HepG2 (cell line): ENCODE data around the gene SSNA1. TPM values are rescaled to one million over a fixed set of nuclear protein-coding genes. Genes with fewer than 3 reads are reported as not detected.

Experiments used
- CSRNP1 ChIP-seq: sonication (generic); formaldehyde crosslinking; IDR thresholded peaks from 2 replicates; pipeline ENCODE4 v1.8.1; 2023; ENCODE audit warnings: mild to moderate bottlenecking, missing genetic modification reagents
- DNMT3B ChIP-seq: conservative IDR thresholded peaks from 2 replicates; pipeline ENCODE4 v1.6.1; 2016; ENCODE audit warnings: missing biosample characterization, control low read depth
- ELF1 ChIP-seq: sonication (generic); formaldehyde crosslinking; IDR thresholded peaks from 2 replicates; pipeline ENCODE4 v1.4.0; 2020; ENCODE audit warnings: missing genetic modification reagents
- FOSL1 ChIP-seq: sonication (generic); formaldehyde crosslinking; IDR thresholded peaks from 2 replicates; pipeline ENCODE4 v1.9.0; 2021; ENCODE audit warnings: missing genetic modification reagents, borderline replicate concordance
- FOSL2 ChIP-seq: sonication (generic); formaldehyde crosslinking; IDR thresholded peaks from 2 replicates; pipeline ENCODE4 v1.4.0; 2020; ENCODE audit warnings: missing genetic modification reagents
- FOXO1 ChIP-seq: sonication (generic); formaldehyde crosslinking; IDR thresholded peaks from 2 replicates; pipeline ENCODE4 v1.4.0; 2020; ENCODE audit warnings: missing genetic modification reagents
- GABPA ChIP-seq, 2 experiments: IDR thresholded peaks; 2 replicates each; pipeline ENCODE4 v1.6.1; 2011 to 2016; ENCODE audit warnings: low read depth in 2 of 2, low read length in 1 of 2, missing biosample characterization in 1 of 2, missing genetic modification characterization in 1 of 2
- GABPB1 ChIP-seq: IDR thresholded peaks from 2 replicates; pipeline ENCODE4 v1.6.1; 2016; ENCODE audit warnings: mild to moderate bottlenecking, missing genetic modification reagents, moderate library complexity, missing compliant biosample characterization
- IRF1 ChIP-seq: sonication (generic); formaldehyde crosslinking; IDR thresholded peaks from 2 replicates; pipeline ENCODE4 v1.4.0; 2020; ENCODE audit warnings: low read depth, mild to moderate bottlenecking, missing genetic modification reagents
- LCORL ChIP-seq, 2 experiments: fragments of 450-650 bp in 1 of 2; sonication (generic) in 1 of 2; formaldehyde crosslinking in 1 of 2; IDR thresholded peaks; 2 replicates each; pipeline versions ENCODE4 v1.5.0 to v1.6.1; 2017 to 2020; ENCODE audit warnings: antibody characterized with exemption in 1 of 2, missing genetic modification reagents in 1 of 2
- MYC ChIP-seq: sonication (generic); formaldehyde crosslinking; IDR thresholded peaks from 2 replicates; pipeline ENCODE4 v1.9.0; 2021; ENCODE audit warnings: missing genetic modification reagents, borderline replicate concordance
- NAIF1 ChIP-seq: sonication (generic); formaldehyde crosslinking; IDR thresholded peaks from 2 replicates; pipeline ENCODE4 v1.5.0; 2020; ENCODE audit warnings: mild to moderate bottlenecking, missing genetic modification reagents, borderline replicate concordance
- NCOA1 ChIP-seq: sonication (generic); formaldehyde crosslinking; IDR thresholded peaks from 2 replicates; pipeline ENCODE4 v1.9.0; 2021; ENCODE audit warnings: missing genetic modification reagents
- NFE2L1 ChIP-seq: sonication (generic); formaldehyde crosslinking; IDR thresholded peaks from 2 replicates; pipeline ENCODE4 v1.4.0; 2020; ENCODE audit warnings: missing genetic modification reagents, mild to moderate bottlenecking, borderline replicate concordance
- PLRG1 ChIP-seq: fragments of 450-650 bp; conservative IDR thresholded peaks from 2 replicates; pipeline ENCODE4 v1.6.1; 2016
- PRMT3 ChIP-seq: sonication (generic); formaldehyde crosslinking; IDR thresholded peaks from 2 replicates; pipeline ENCODE4 v1.8.1; 2022; ENCODE audit warnings: low read depth, mild to moderate bottlenecking, moderate library complexity, missing genetic modification reagents, borderline replicate concordance
- RBM22 ChIP-seq: fragments of 200-400 bp; formaldehyde crosslinking; optimal IDR thresholded peaks from 2 replicates; pipeline ENCODE3; 2017; ENCODE audit warnings: mild to moderate bottlenecking, low read length, moderate library complexity
- SP140L ChIP-seq: sonication (generic); formaldehyde crosslinking; IDR thresholded peaks from 2 replicates; pipeline ENCODE4 v1.4.0; 2020; ENCODE audit warnings: missing genetic modification reagents, borderline replicate concordance
- SRSF1 ChIP-seq: fragments of 200-400 bp; formaldehyde crosslinking; optimal IDR thresholded peaks from 2 replicates; pipeline ENCODE3; 2017; ENCODE audit warnings: mild to moderate bottlenecking, low read depth, low read length, moderate library complexity
- ZC3H13 ChIP-seq: sonication (generic); formaldehyde crosslinking; IDR thresholded peaks from 2 replicates; pipeline ENCODE4 v1.8.1; 2023; ENCODE audit warnings: mild to moderate bottlenecking, missing genetic modification reagents, moderate library complexity
- ZNF160 ChIP-seq: sonication (generic); formaldehyde crosslinking; IDR thresholded peaks from 2 replicates; pipeline ENCODE4 v1.8.0; 2022; ENCODE audit warnings: mild to moderate bottlenecking, inconsistent platforms, missing genetic modification reagents
- ZNF274 ChIP-seq: sonication (generic); formaldehyde crosslinking; IDR thresholded peaks from 2 replicates; pipeline ENCODE4 v1.5.1; 2020; ENCODE audit warnings: mild to moderate bottlenecking, missing genetic modification reagents
- ZNF281 ChIP-seq: sonication (generic); formaldehyde crosslinking; IDR thresholded peaks from 2 replicates; pipeline ENCODE4 v1.4.0; 2020; ENCODE audit warnings: missing genetic modification reagents, borderline replicate concordance
- ZNF33A ChIP-seq: sonication (generic); formaldehyde crosslinking; IDR thresholded peaks from 2 replicates; pipeline ENCODE4 v1.5.1; 2020; ENCODE audit warnings: missing genetic modification reagents, mild to moderate bottlenecking, moderate library complexity, borderline replicate concordance
- ZNF614 ChIP-seq: IDR thresholded peaks from 2 replicates; pipeline ENCODE4 v1.6.1; 2018; ENCODE audit warnings: missing biosample characterization, missing genetic modification reagents, inconsistent platforms, borderline replicate concordance
- polyA plus RNA-seq, 8 experiments: library from polyadenylated mRNA; depleted of rRNA in 3 of 8; stranded (reverse) in 7 of 8; unstranded in 1 of 8; fragments of >200 nt; fragmentation: Illumina TruSeq in 4 of 8; extraction: Trizol in 4 of 8; gene quantifications; 2 replicates each; pipeline versions ENCODE4 v1.2.1 to v1.2.3, GENCODE V29; 2011 to 2016; ENCODE audit warnings: low read depth in 4 of 8, missing spikeins in 1 of 8, mixed read lengths in 1 of 8; ENCODE audit not compliant: insufficient read depth in 1 of 8
- total RNA-seq, 5 experiments: library from RNA; depleted of rRNA; stranded (reverse); fragments of >200 nt; fragmentation: Illumina TruSeq; extraction: Trizol; gene quantifications; 2 replicates each; pipeline ENCODE4 v1.2.3, GENCODE V29; 2016; ENCODE audit warnings: low read depth in 1 of 5

The SSNA1 gene
- total and polyA plus RNA-seq, 2 of the 13 experiments (the other 11 are each of a cell fraction or from before 2014, with no cell fraction given), result 35.9 to 49.4 TPM

- TF ChIP-seq CSRNP1 (CRISPR knock-in tag), result 0 out of 2 replicates have a peak, but pooled peaks have one; percentile 13
- TF ChIP-seq FOSL2 (CRISPR knock-in tag), result peak; percentile 10
- TF ChIP-seq ZC3H13 (CRISPR knock-in tag), result no peak
- TF ChIP-seq RBM22, result peak; percentile 47
- TF ChIP-seq ELF1 (CRISPR knock-in tag), result 0 out of 2 replicates have a peak, but pooled peaks have one; percentile 28
- TF ChIP-seq PLRG1, result no peak
- TF ChIP-seq NAIF1 (CRISPR knock-in tag), result no peak
- no peak for TF ChIP-seq LCORL (IDR thresholded peaks at IDR 0.05)
- TF ChIP-seq LCORL (CRISPR knock-in tag; IDR thresholded peaks at IDR 0.05), result peak; percentile 76; the same call in 1 of the 2 replicates
- 0 out of 2 replicates have a peak, but pooled peaks have one; percentile 28 for TF ChIP-seq ZNF281 (CRISPR knock-in tag)
- TF ChIP-seq PRMT3 (CRISPR knock-in tag), result no peak
- TF ChIP-seq NCOA1 (CRISPR knock-in tag), result peak; percentile 90
- 0 out of 2 replicates have a peak, but pooled peaks have one; percentile 31 for TF ChIP-seq MYC (CRISPR knock-in tag)
- TF ChIP-seq ZNF160 (CRISPR knock-in tag), result peak; percentile 58; the same call in 1 of the 2 replicates
- no peak for TF ChIP-seq GABPA (IDR thresholded peaks at IDR 0.05; ENCODE audit: low read depth, low read length)
- TF ChIP-seq GABPA (CRISPR knock-in tag; IDR thresholded peaks at IDR 0.05; ENCODE audit: low read depth), result no peak
- TF ChIP-seq ZNF33A (CRISPR knock-in tag), result no peak
- no peak for TF ChIP-seq SP140L
- 0 out of 2 replicates have a peak, but pooled peaks have one; percentile 22 for TF ChIP-seq NFE2L1 (CRISPR knock-in tag)
- 0 out of 2 replicates have a peak, but pooled peaks have one; percentile 27 for TF ChIP-seq ZNF274
- peak; percentile 29; the same call in 1 of the 2 replicates for TF ChIP-seq FOXO1 (CRISPR knock-in tag)
- peak; percentile 42 for TF ChIP-seq GABPB1
- TF ChIP-seq SRSF1, result no peak
- no peak for TF ChIP-seq DNMT3B (CRISPR knock-in tag)
- TF ChIP-seq FOSL1 (CRISPR knock-in tag), result no peak
- no peak for TF ChIP-seq IRF1
- no peak for TF ChIP-seq ZNF614 (CRISPR knock-in tag)
Measured at GRCh38 chr9:137227054-137227852, 38.8 kb downstream of the SSNA1 start, which contains the start of gene RNF224 (continued).
